K562 (cell line): Measurements from ENCODE around the gene PTPRM.

ENCODE experiments used
- CHD4 ChIP-seq: fragments of 200-600 bp; sonication (generic); IDR thresholded peaks from 3 replicates; pipeline ENCODE4 v1.6.1; 2012; ENCODE audit warnings: low read depth, mild to moderate bottlenecking, mixed read lengths, low read length, inconsistent platforms; ENCODE audit not compliant: insufficient read depth, insufficient replicate concordance, poor library complexity, severe bottlenecking
- CREB1 ChIP-seq, 2 experiments: sonication (generic) in 1 of 2; formaldehyde crosslinking in 1 of 2; IDR thresholded peaks; 2 replicates each; pipeline versions ENCODE4 v1.6.1 to v1.8.0; 2012 to 2022; ENCODE audit warnings: inconsistent platforms in 1 of 2, mild to moderate bottlenecking in 1 of 2, missing genetic modification reagents in 1 of 2, moderate library complexity in 1 of 2
- HDAC2 ChIP-seq: fragments of 450-650 bp; IDR thresholded peaks from 2 replicates; pipeline ENCODE4 v1.6.1; 2016; ENCODE audit warnings: mild to moderate bottlenecking
- POLR2AphosphoS5 ChIP-seq: IDR thresholded peaks from 2 replicates; pipeline ENCODE4 v1.6.1; 2011; ENCODE audit warnings: mild to moderate bottlenecking, low read depth, low read length, moderate library complexity; ENCODE audit not compliant: control insufficient read depth, insufficient read depth
- SMC3 ChIP-seq: conservative IDR thresholded peaks from 2 replicates; pipeline ENCODE4 v1.6.1; 2011; ENCODE audit warnings: low read depth, low read length, improper control_type of control experiment; ENCODE audit not compliant: insufficient read depth

DNA sequence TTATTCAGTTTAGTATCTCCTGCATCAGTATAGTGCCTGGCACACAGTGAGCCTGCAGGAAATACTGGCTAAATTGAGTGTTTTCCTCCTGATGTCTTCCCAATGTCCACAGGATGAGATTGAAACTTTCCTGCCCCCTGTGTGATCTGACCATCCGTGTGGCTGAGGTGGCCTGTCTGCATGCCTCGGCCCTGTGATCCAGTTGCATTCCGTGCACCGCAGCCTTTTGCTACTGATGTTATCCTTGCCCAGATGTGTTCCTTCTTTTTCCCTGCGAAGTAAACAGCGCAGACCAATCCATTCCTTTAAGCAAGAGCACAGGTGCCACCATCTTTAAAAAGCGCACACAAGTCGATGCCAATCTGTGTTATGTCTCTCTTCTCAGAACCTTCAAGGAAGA, 462.6 kb downstream of the PTPRM start:
- TF ChIP-seq CHD4 (no peak), POLR2AphosphoS5 (no peak), HDAC2 (no peak), CREB1 (IDR thresholded peaks at IDR 0.05) (no peak), CREB1 (CRISPR knock-in tag; IDR thresholded peaks at IDR 0.05) (no peak), SMC3 (no peak)
